Ovary (tissue), 9 donors: ENCODE measurements around the gene SIGLEC6. TPM values are rescaled to one million over a fixed set of nuclear protein-coding genes. Genes with fewer than 3 reads are reported as not detected.

ENCODE experiments used
- DNase-seq, 5 donors: peaks; one replicate each; pipeline ENCODE4 v3.0.0-alpha.2; 2019 to 2020
- H3K27ac ChIP-seq, 2 donors: fragments of 200-600 bp; one replicate each; pipeline versions ENCODE4 v1.5.1 to v1.8.0; 2019 to 2022
- H3K27me3 ChIP-seq: fragments of 200-600 bp; one replicate; pipeline ENCODE4 v1.8.0; 2022
- H3K36me3 ChIP-seq: fragments of 200-600 bp; sonication (generic); one replicate; pipeline ENCODE4 v1.5.1; 2019
- H3K4me1 ChIP-seq: one replicate; pipeline ENCODE4 v1.8.1; 2013; ENCODE audit warnings: mild to moderate bottlenecking, moderate library complexity; ENCODE audit not compliant: insufficient read depth
- H3K4me3 ChIP-seq: fragments of 200-600 bp; sonication (generic); one replicate; pipeline ENCODE4 v1.5.1; 2017
- H3K9me3 ChIP-seq, 2 donors: fragments of 200-600 bp in 1 of 2; sonication (generic) in 1 of 2; one replicate each; pipeline versions ENCODE4 v1.5.1 to v1.8.1; 2013 to 2019; ENCODE audit warnings: mild to moderate bottlenecking in 1 of 2, moderate library complexity in 1 of 2
- EP300 ChIP-seq: sonication (generic); formaldehyde crosslinking; IDR thresholded peaks from one replicate; pipeline ENCODE4 v1.6.1; 2017; ENCODE audit warnings: antibody characterized with exemption
- POLR2A ChIP-seq: fragments of 450-650 bp; IDR thresholded peaks from one replicate; pipeline ENCODE4 v1.6.1; 2017; ENCODE audit warnings: antibody characterized with exemption, mild to moderate bottlenecking, moderate library complexity
- WGBS, 3 donors: extraction: QIAGEN DNeasy Blood & Tissue Kit in 1 of 3; methylation state at CpG; one replicate each; pipeline versions ENCODE4 v1.1.5 to v1.1.7; 2013 to 2017; 5-methylcytosine and 5-hydroxymethylcytosine counted together
- intact Hi-C, 4 donors: fragments of 100-400 bp; cut with DNase I; formaldehyde crosslinking; loops; one replicate each; pipeline versions ENCODE4 v1.11.0 to v1.15.1; 2022 to 2023
- polyA plus RNA-seq, 2 donors: library from polyadenylated mRNA; stranded (reverse); fragments of 200-250 nt in 1 of 2; fragments of 350-450 nt in 1 of 2; fragmentation: Illumina TruSeq in 1 of 2; extraction: RNeasy Lipid Tissue Mini Kit (QIAGEN cat#74804) in 1 of 2; gene quantifications; one replicate each; pipeline ENCODE4 v1.2.3, GENCODE V29; 2013 to 2014
- total RNA-seq, 7 donors: library from RNA; depleted of rRNA in 2 of 7; stranded (reverse); fragments of >200 nt in 2 of 7; fragmentation: NEBNext Ultra II Directional in 3 of 7; extraction: Animal tissue kit (Norgen Biotek cat#: 25700) in 3 of 7; gene quantifications; one replicate each; pipeline versions ENCODE4 v1.1.0 to v1.2.4, GENCODE V29; 2016 to 2023
- TF ChIP-seq, protein P1 (sequence below), 3 donors: fragments of 450-650 bp in 2 of 3; fragments of 200-600 bp in 1 of 3; IDR thresholded peaks; one replicate each; pipeline versions ENCODE4 v1.5.1 to v1.8.0; 2016 to 2022; ENCODE audit warnings: antibody characterized with exemption in 3 of 3, mild to moderate bottlenecking in 1 of 3
- donor health status: DM: no; HTN: no; CAD: no; lungs with moderate emphysema.
- donor health status: DM: no; HTN: no; CAD: no.
- donor health status: Bipolar disorder and iron deficiency.
- donor health status: DM: yes; HTN: yes; CAD: no.
- donor health status: DM: no; HTN: no; CAD: no.
- donor health status: DM: yes; HTN: yes; CAD: no.

Gene SIGLEC6
- total and polyA plus RNA-seq, 9 donors: 0.19 to 0.67 (median 0.42) TPM; not detected in 5

DNA sequence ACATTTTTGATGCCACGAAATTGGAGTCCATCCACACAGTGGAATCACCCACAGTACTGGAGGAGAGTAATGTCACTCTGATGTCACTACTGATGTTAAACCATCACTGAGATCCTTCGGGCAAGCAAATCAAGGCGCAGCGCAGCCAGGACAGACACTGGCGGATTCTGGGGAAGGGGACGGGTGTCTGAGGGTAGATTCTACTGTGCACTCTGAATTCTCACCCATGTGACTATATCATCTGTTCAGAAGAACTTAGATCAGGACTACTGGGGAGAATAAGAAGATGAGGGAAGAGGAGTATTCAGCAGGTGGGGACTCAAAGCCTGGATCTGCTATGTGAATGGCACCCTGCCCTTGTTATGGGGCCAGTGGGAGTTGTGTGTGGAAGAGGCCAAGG, 12.6 kb upstream of the SIGLEC6 start:
- no peak for DNase-seq
- Histone ChIP-seq H3K27me3 (no peaks in the 10 kb centered on the region), H3K36me3 (no peaks in the 10 kb centered on the region), H3K4me1 (no peaks in the 10 kb centered on the region), H3K4me3 (no peak overlapping the region), H3K27ac (no peak overlapping the region), H3K9me3 (no peaks in the 10 kb centered on the region)
- intact Hi-C loops: no loop called here
- 70 to 84% (median 77%) methylated on average over 6 of the region's 6 CpGs for WGBS, 3 donors
- TF ChIP-seq POLR2A (no peak), EP300 (no peak)
- TF ChIP-seq, protein P1, sequence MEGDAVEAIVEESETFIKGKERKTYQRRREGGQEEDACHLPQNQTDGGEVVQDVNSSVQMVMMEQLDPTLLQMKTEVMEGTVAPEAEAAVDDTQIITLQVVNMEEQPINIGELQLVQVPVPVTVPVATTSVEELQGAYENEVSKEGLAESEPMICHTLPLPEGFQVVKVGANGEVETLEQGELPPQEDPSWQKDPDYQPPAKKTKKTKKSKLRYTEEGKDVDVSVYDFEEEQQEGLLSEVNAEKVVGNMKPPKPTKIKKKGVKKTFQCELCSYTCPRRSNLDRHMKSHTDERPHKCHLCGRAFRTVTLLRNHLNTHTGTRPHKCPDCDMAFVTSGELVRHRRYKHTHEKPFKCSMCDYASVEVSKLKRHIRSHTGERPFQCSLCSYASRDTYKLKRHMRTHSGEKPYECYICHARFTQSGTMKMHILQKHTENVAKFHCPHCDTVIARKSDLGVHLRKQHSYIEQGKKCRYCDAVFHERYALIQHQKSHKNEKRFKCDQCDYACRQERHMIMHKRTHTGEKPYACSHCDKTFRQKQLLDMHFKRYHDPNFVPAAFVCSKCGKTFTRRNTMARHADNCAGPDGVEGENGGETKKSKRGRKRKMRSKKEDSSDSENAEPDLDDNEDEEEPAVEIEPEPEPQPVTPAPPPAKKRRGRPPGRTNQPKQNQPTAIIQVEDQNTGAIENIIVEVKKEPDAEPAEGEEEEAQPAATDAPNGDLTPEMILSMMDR (IDR thresholded peaks at IDR 0.05): no peak

DNA sequence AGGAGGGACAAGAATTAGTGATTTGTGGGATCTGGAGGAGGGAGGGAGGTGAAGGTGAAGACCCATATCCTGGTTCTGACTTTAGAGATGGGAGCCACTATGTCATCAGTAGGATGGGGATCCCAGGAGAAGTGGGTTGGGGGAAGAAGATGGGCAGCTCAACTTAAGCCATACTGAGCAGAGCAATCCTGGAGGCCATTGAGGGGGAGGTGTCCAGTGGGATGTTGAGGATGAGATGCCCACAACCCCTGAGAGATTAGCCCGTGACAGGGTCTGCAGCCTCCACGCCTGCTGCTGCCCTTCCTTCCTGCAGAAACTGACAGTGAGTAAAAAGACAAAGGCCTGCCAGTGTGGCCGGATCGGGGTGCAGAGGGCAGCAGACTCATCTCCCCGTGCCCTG, 11.2 kb upstream of the SIGLEC6 start:
- Histone ChIP-seq H3K27me3 (no peaks in the 10 kb centered on the region), H3K4me1 (no peaks in the 10 kb centered on the region), H3K4me3 (no peak overlapping the region), H3K27ac (no peak overlapping the region), H3K36me3 (no peaks in the 10 kb centered on the region), H3K9me3 (no peaks in the 10 kb centered on the region)
- intact Hi-C loops: no loop called here
- 54 to 70% (median 61%) methylated on average over 5 of the region's 5 CpGs for WGBS, 3 donors
- no peak for DNase-seq
- TF ChIP-seq, protein P1 (IDR thresholded peaks at IDR 0.05): no peak
- no peak for TF ChIP-seq POLR2A
- TF ChIP-seq EP300: no peak

DNA sequence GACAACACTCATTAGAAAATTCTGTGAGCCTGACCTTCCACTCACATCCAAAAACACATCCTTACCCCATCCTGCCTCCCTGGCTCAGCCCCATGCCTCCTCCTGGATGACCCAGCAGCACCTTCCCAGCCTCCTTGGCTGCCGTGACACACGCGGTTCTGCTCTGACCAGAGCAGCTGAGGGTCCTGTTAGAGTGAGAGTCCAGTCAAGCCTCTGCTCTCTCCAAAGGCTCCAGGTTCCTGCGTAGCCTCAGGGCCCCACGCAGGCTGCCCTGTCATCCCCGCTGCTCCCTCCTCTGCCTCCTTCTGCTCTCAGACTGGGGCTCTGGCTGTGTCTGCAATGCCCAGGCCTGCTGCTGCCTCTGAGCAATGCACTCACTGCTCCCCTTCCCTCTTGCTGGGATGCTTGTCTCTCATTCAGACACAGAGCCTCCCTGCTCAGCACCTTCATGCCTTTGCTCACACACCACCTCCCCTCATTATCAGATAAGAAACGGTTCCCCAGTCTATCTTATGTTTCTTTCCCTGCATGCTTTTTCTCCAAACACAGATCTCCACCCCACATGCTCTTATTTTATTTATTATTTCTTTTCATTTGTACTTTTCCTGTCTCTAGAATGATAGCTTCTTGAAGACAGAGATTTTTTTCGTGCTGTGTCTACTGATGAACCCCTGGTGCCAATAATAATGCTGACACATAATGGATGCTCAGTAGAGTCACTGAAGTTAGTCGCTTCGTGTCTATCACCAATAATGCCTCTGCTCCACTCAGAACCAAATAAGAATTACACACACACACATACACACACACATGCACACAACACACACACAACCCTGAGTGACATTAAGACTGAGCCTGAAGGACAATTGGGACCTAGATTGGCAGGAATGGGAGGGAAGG, 10.2 kb upstream of the SIGLEC6 start:
- no peak overlapping the region for H3K4me3 ChIP-seq
- TF ChIP-seq POLR2A (no peak), EP300 (no peak)
- TF ChIP-seq, protein P1 (IDR thresholded peaks at IDR 0.05): no peak
- no peaks in the 10 kb centered on the region for H3K4me1 ChIP-seq
- DNase-seq: no peak
- no peak overlapping the region for H3K27ac ChIP-seq
- intact Hi-C loops: no loop called here
- no peaks in the 10 kb centered on the region for H3K27me3 ChIP-seq
- H3K36me3 ChIP-seq: no peaks in the 10 kb centered on the region
- H3K9me3 ChIP-seq: peaks cover 0 to 3% of the 10 kb centered on the region in 2 donors
- WGBS, 3 donors: 47 to 55% (median 48%) methylated on average over 10 of the region's 10 CpGs

DNA sequence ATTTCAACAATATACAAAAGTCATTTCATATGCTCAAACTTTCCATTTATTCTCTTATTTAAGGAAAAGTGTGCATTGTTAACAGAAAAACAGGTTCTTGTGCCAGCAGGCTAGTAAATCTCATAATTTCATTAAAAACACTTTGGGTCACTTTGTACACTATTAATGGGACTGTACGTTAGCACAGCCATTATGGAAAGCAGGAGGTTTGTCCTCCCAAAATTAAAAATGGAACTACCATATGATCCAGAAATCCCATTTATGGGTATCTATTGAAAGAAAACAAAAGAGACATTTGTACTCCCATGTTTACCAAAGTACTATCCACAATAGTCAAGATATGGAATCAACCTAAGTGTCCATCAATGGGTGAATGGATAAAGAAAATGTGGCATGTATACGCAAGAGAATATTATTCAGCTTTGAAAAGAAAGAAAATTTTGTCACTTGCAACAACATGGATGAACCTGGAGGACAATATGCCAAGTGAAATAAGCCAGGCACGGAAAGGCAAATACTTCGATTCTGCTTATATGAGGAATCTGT, 8.4 kb upstream of the SIGLEC6 start:
- Histone ChIP-seq H3K36me3 (no peaks in the 10 kb centered on the region), H3K27me3 (no peaks in the 10 kb centered on the region), H3K4me1 (no peaks in the 10 kb centered on the region), H3K9me3 (peaks cover 0 to 3% of the 10 kb centered on the region in 2 donors), H3K4me3 (no peak overlapping the region), H3K27ac (no peak overlapping the region)
- intact Hi-C loops: no loop called here
- DNase-seq: no peak
- TF ChIP-seq EP300 (no peak), POLR2A (no peak)
- TF ChIP-seq, protein P1 (IDR thresholded peaks at IDR 0.05): no peak
- WGBS, 3 donors: 82 to 83% (median 82%) methylated on average over 4 of the region's 4 CpGs
